Breast epithelium (tissue), 3 donors: ENCODE results near the gene MSX2.

Experiments
- CTCF ChIP-seq, 3 donors: fragments of 450-650 bp; IDR thresholded peaks; one replicate each; pipeline ENCODE4 v1.5.1; 2016 to 2017; ENCODE audit warnings: antibody characterized with exemption in 3 of 3, mild to moderate bottlenecking in 3 of 3, moderate library complexity in 3 of 3
- POLR2A ChIP-seq: fragments of 450-650 bp; IDR thresholded peaks from one replicate; pipeline ENCODE4 v1.6.1; 2016; ENCODE audit warnings: antibody characterized with exemption, mild to moderate bottlenecking, moderate library complexity
- POLR2AphosphoS5 ChIP-seq, 3 donors: sonication (generic); formaldehyde crosslinking; IDR thresholded peaks; one replicate each; pipeline ENCODE4 v1.6.1; 2017; ENCODE audit warnings: antibody characterized with exemption in 3 of 3

- TF ChIP-seq CTCF (IDR thresholded peaks at IDR 0.05) (no peak), POLR2AphosphoS5 (IDR thresholded peaks at IDR 0.05) (no peak), POLR2A (no peak)
These were observed 3.5 kb upstream of the MSX2 start for GRCh38 chr5:174720612-174721529.
